Hippocampal formation (tissue), 2 donors: ENCODE results near the gene MYH11.
"Not testable (repeated sequence)": the region's sequence is repeated elsewhere in the genome, so short reads cannot be mapped to it uniquely, and the experiment has no call there.

Experiments
- DNase-seq, 2 donors: peaks; one replicate each; lab custom pipeline; 2025; lab: John Stamatoyannopoulos, UW

The MYH11 gene

GRCh38 chr16:15714393-15715172, 142.2 kb downstream of the MYH11 start:
- no peak for DNase-seq

GRCh38 chr16:15708997-15709396, 147.8 kb downstream of the MYH11 start:
- no peak for DNase-seq

GRCh38 chr16:15708096-15708495, 148.7 kb downstream of the MYH11 start:
- DNase-seq: no peak

DNA sequence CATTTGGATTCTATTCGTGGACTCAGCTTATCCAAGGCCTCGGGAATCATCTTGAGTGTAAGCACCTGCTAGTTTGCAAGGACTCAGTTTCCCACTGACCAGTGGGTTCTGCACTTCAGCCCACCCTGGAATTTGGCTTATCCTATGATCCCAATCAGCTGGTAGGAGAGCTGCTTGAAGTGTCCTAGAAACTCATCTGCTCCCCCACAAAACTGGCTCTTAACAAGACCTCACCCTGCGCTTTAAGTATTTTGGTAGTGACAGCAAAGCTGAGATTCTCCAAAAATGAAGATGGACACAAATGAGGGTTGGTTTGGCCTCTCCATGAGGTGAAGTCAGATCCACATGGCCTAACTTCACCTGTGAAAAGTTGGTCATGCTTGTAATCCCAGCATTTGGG, 149.5 kb downstream of the MYH11 start:
- no peak for DNase-seq

DNA sequence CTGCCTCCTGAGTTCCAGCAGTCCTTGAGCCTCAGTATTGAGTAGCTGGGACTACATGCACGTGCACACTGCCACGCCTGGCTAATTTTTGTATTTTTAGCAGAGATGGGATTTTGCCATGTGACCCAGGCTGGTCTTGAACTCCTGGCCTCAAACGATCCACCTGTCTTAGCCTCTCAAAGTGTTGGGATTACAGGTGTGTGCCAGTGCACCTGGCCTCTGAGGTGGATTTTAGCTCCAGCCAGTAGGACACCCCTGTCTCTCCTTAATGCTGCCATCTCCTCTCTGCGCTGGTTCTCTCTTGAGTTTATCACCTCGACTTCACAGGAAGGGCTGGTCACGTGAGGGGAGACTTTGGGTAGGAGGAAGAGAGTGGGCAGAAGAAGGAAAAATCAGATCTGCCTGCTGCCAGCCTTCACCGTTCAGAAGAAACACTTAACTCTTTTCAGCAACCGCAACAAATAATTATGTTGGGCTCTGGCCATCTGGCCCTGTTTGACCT, 151.7 kb downstream of the MYH11 start:
- DNase-seq: no peak

DNA sequence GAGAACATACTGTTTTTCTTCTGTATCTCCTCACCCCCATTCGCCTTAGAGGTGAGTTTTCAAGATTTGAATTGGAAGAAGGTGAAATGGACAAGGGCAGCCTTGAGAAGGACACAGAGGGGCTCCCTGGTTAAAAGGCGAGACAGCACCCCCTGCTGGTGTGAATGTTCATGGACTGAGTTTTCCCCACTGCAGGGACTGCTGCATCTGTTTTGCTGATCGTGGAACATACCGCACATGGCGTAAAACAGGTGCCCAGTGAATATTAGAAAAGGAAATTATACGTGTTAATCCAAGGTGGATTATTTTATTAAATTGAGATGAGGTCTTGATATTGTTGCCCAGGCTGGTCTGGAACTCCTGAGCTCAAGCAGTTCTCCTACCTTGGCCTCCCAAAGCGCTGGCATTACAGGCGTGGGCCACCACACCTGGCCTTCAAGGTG, 152.3 kb downstream of the MYH11 start:
- peak; percentile 62 to 76 for DNase-seq

DNA sequence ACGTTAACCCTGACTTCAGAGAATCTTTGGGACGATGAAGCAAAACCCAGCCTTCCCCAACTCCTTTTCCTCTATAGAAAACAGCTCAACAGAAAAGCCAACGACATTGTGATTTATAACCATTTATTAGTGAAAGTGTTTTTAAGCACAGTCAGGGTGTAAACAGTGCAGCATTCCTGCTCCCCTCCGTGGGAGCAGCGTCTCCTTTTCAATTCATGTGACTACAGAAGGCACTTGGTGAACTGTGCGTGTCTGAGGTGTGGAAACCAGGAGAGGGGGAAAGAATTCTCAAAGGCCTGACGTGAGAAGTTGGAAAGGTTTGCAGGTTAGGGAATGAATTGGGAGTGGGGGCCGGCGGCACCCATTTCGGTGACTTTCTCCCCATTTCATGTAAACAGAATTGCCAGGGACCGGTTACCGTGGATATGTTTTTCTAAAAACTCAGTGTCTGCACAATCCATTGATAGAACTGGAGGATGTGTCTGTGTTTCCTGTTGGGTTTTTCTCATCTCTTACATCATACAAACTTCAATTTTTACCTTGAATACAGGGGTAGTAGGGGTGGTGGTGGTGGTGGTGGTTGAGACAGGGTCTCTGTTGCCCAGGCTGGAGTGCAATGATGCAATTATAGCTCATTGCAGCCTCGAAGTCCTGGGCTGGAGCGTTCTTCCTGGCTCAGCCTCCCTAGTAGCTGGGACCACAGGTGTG, 153.6 kb downstream of the MYH11 start:
- no peak for DNase-seq

GRCh38 chr16:15701975-15702970, 154.6 kb downstream of the MYH11 start:
- no peak for DNase-seq

GRCh38 chr16:15701367-15701766, 155.5 kb downstream of the MYH11 start:
- DNase-seq: no peak

GRCh38 chr16:15699819-15700218, 157.0 kb downstream of the MYH11 start:
- no peak for DNase-seq

DNA sequence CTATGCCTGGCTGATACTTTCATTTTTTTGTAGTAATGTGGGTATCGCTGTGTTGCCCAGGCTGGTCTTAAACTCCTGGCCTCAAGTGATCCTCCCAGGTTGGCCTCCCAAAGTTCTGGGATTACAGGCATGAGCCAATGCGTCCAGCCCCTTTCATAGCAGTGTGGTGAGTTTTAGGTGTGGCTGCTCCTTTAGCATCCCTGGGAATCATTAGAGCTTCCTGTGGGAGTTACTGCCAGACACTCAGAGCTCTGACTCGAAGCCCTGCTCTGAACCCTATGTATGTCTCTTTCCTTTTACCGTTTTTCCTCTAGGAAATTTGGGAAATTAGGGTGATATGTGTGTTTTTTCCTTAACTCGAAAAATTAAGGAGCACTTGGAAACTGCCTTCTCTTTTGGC, 162.3 kb downstream of the MYH11 start:
- DNase-seq: no peak

GRCh38 chr16:15692508-15692907, 164.3 kb downstream of the MYH11 start:
- DNase-seq: not testable (repeated sequence)

GRCh38 chr16:15691046-15691445, 165.8 kb downstream of the MYH11 start:
- no peak for DNase-seq

GRCh38 chr16:15690296-15690695, 166.5 kb downstream of the MYH11 start:
- no peak for DNase-seq

DNA sequence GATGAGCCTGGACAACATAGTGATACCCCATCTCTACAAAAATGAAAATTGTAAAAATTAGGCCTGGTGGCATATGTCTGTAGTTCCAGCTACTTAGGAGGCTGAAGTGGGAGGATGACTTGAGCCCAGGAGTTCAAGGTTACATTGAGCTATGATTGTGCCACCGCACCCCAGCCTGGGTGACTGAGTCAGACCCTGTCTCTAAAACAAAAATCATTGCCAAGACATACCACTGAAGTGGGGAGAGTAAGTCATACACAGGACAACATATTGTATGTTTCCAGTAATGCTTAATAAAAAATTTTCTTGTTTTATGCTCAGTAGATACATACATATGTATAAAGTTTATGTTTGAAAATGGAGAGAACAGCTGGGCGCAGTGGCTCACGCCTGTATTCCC, 167.5 kb downstream of the MYH11 start:
- no peak for DNase-seq

DNA sequence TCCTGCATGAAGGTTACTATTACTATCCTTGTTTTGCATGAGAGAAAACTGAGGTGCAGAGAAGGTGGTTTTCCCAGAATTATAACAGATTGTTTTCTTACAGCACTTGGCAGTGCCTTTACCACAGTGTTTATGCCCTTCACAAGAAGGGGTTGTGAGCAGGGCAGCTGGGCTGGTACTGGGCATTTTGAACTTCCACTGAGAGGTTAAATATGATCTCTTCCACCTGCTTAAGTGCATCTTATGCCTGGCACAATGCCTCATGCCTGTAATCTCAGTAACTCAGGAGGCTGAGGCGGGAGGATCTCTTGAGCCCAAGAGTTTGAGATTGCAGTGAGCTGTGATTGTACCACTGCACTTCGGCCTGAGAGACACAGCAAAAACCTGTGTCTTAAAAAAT, 170.5 kb downstream of the MYH11 start:
- DNase-seq: no peak

DNA sequence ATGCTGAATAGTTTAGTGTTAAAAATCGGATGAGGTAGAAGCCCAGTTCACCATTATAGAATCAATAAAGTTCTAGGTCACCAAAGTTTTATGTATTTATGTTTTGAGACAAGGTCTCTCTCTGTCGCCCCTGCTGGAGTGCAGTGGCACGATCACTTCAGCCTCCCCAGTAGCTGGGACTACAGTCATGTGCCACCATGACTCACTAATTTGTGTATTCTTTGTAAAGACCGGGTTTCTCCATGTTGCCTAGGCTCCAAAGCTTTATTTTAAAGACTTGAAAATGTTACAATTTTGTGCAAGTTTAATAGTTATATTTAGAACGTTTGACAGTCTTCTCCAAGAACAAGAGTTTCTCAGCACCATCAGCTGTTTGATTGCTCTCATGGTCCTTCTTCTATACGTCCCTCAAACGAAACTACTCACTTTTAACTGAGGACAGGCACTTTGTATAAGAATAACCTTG, 174.7 kb downstream of the MYH11 start:
- peak in 1 of 2 donors; percentile 28 for DNase-seq

- DNase-seq: no peak
These were observed 179.4 kb downstream of the MYH11 start for GRCh38 chr16:15677447-15677846.

GRCh38 chr16:15676506-15676905, 180.3 kb downstream of the MYH11 start:
- DNase-seq: no peak

DNA sequence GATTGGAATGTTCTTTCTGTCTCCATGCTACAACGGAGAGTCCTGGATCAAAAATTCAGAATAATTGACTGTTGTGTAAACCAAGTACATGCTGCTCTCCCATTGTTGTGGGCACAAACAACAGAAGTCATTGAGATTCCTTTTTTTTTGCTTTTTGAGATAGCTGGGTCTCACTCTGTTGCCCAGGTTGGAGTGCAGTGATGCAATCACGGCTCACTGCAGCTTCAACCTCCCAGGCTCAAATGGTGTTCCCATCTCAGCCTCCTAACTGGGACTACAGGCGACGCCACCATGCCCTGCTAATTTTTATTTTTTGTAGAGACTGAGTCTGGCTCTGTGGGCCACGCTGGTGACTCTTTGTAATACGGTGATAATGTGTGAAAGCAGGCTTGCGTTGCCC, 182.3 kb downstream of the MYH11 start:
- DNase-seq: peak in 1 of 2 donors; percentile 53

DNA sequence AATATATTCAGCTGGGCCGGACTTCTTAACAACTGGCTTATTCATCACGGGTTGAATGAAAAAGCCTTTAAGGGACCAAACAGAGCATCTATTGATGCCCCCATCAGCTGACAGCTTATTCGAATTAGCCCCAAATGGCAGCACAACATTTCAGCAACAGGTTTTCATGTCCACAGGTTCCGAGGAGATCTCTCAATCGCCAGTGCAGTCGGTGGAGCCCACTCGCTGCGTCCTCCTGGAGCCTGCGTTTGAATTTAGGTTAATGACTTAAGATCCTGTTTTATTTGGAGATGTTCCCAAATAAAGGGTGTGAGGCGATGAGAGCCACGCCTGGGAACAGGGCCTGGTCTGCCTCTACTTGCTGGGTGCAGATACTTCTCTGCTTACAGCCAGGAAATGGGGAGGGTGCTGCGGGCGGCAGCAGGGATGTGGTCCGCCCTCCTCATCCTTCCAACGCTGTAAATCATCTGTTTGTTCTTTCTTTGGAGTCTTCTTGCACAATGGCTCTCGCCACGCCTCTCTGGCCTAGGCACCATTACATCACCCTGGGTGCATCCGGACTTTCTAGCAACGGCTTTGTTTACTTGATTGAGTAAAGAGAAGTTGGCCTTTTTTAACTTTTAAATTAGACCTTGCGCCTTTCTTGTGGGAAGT, 184.2 kb downstream of the MYH11 start:
- DNase-seq: peak; percentile 76 to 94
